HG03378 (cell line): ENCODE data around the gene OBSCN.

ENCODE experiments used
- ATAC-seq: cut with Tn5 transposase; IDR thresholded peaks from one replicate; pipeline ENCODE4 v1.9.1; 2021; ENCODE audit warnings: mild to moderate bottlenecking, moderate library complexity; ENCODE audit not compliant: unreplicated experiment

OBSCN gene

DNA sequence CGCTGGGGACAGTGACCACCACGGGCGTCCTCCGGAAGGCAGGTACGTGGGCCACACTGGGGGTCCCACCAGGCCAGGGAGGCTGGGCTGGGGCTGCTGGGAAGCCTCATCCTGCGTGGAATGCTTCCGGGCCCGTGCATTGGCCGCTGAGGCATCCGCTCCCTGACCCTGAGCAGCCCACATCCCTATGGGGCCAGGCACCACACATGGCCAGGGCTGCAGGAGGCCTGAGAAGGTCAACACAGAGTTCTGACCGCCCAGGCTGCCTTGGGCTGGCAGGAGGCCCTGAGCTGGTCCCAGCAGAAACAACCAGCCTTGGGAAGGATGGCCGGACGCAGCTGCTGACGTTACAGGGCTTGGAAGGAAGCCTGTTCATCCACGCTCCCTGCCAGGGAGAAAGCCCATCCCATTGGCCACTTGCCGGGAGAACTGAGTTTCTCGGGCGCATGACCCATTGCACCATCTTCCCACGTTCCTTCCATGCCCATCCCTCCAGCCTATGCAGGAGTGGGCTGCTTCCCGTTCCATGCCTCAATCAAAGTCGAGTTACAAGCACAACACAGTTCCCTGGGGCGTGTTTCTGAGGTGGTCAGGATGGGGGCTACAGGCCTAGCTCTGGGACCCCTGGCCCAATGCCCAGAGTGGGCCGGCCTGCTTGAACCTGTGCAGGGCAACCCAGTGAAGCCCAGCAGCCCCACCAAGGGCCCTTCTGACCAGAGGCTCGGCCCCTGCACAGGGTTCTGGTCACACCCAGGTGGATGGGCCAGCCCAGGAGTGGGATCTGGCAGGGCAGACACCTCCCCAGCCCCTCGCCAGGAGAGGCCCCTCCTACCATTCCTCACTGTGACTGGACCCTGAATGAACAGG is 167.1 kb downstream of the OBSCN start:
- no peak for ATAC-seq

DNA sequence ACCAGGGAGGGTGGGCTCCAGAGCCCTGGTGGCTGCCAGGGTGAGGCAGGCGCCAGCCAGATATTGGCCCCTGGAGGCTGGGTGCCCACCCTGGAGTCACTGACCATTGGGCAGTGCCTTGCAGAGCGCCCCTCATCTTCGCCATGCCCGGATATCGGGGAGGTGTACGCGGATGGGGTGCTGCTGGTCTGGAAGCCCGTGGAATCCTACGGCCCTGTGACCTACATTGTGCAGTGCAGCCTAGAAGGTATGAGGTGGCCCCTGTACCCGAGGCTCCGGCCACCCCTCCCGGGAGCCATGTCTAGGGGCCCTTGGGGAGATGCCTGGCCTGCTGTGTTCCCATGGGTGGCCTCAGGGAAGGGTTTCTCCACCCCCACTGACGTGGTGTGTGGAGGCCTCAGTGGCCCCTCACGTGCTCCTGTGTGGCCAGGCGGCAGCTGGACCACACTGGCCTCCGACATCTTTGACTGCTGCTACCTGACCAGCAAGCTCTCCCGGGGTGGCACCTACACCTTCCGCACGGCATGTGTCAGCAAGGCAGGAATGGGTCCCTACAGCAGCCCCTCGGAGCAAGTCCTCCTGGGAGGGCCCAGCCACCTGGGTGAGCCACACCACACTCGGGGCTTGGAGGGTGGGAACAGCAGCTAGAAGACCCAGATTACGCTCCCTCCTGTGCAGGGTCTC is 167.9 kb downstream of the OBSCN start:
- ATAC-seq, result no peak

- ATAC-seq, result no peak
These were observed 168.4 kb downstream of the OBSCN start for GRCh38 chr1:228376262-228376628.

- no peak for ATAC-seq
These were observed 169.1 kb downstream of the OBSCN start for GRCh38 chr1:228376651-228377631.

GRCh38 chr1:228377664-228378089 is 169.8 kb downstream of the OBSCN start:
- ATAC-seq, result no peak

- ATAC-seq, result no peak
These were observed 170.4 kb downstream of the OBSCN start for GRCh38 chr1:228378090-228378872.

GRCh38 chr1:228378873-228379460 is 171.1 kb downstream of the OBSCN start:
- ATAC-seq, result no peak

- no peak for ATAC-seq
These were observed 171.8 kb downstream of the OBSCN start for GRCh38 chr1:228379666-228380065.

DNA sequence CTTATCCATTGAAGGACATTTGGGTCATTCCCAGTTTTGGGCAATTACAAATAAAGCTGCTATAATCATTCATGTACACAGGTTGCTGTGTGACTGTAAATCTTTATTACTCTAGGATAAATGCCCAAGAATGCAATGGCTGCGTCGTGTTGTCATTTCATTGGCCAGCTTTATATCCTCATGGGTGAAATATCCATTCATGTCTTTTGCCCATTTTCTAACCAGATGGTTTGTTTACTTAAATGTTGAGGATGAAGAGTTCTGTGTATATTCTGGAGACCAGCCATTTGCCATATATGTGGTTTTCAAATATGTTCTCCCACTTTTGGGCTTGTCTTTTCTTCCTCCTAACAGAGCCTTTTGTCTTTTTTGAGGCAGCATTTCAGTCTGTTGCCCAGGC is 173.5 kb downstream of the OBSCN start:
- ATAC-seq, result no peak

DNA sequence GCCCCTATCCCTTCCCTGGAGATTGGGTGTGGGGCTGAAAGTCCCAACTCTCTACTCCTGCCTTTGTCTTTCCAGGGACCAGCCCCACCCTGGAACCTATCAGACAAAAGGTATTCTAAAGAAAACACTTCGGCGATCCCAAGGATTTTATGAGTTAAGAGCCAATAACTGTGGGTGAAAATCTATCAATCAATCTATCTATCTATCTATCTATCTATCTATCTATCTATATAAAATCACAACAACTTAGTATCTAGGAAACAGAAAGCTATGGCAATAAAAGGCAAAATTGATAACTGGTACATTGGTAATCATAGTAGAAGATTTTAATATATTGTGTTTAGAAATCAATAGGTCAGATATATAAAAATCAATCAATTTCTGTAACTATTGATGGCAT is 175.9 kb downstream of the OBSCN start:
- ATAC-seq, result no peak

DNA sequence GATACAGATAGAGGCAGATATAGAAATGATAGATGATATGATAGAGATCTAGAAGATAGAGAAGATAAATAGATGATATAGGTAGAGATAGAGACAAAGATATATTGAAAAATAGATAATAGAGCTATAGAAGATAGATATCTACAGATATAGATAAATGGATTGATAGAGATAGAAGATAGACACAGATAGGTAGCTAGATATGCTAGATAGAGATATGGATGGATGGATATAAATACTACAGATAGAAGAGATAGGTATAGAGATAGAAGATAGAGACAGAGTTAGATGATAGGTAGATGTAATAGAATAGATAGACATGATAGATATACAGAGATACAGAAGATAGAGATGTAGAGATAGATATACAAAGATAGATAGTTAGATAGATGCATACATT is 177.4 kb downstream of the OBSCN start:
- no peak for ATAC-seq

DNA sequence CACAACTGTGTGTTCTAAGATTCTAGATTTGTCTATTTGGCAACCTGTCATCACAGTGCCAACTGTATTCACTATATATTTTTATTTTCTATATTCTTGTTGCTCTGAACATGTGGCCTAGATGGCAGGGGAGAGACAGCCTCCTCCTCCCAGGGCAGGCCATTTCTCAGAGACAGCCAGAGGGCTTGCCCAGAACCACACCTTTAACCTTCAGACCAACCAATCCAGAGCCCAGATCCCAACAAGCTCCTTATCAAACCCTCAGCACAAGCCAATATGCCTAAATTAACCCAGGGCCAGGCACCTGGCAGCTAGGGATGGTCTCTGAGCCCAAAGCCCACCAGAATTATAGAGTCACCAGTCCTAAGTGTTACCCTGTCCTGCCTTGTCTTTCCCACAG is 179.5 kb downstream of the OBSCN start:
- no peak for ATAC-seq

DNA sequence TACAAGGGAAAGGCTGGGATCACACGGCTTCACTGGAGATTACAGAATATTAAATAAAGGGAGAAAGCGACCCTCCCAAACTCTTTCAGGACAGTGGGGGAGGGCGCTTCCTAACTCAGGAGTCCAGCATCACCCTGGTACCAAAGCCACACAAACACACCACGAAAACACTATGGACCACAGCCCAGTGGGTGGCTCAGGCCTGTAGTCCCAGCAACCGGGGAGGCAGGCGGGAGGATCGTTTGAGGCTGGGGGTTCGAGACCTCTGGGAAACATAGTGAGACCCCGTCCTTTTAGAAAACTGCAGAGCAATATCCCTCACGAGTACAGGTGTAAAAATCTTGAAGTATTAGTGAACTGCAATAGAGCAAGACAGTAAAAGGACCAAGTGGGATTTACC is 182.8 kb downstream of the OBSCN start:
- no peak for ATAC-seq

GRCh38 chr1:228391411-228392020 is 183.7 kb downstream of the OBSCN start:
- no peak for ATAC-seq

DNA sequence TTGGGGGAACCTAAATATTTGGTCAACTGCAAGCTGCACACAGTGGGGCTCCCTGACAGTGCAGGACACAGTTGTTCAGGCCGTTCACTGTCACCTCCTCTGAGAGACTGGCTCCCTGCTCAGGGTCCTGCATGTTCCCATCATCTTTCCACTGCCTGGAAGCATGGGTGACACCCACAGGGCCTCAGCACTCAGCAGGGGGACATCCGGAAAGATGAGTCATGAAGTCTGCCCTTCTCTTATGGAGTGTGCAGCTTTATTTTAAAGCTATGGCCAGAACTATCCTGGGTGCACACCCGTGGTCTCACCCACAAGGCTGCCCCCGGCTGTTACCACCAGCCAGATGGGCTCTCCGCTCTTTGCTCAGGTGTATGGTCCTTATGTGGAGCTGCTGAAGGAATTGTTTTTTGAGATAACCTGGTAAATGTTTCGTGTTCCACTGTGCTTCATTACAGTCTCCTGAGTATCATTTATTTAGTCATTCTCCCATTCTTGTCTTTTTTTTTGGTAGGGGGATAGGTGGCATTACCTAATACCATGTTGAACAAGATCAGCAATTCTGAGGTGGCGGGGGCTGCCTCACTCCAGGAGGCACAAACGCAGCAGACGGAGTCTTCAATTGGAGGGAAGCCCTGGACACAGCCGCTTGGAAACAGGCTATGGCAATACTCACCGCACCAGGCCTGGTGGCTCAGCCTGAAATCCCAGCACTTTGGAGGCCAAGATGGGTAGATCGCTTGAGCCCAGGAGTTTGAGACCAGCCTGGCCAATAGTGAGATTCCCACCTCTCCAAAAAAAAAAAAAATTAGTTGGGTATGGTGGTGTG is 184.5 kb downstream of the OBSCN start:
- no peak for ATAC-seq

GRCh38 chr1:228393268-228393701 is 185.4 kb downstream of the OBSCN start:
- no peak for ATAC-seq

DNA sequence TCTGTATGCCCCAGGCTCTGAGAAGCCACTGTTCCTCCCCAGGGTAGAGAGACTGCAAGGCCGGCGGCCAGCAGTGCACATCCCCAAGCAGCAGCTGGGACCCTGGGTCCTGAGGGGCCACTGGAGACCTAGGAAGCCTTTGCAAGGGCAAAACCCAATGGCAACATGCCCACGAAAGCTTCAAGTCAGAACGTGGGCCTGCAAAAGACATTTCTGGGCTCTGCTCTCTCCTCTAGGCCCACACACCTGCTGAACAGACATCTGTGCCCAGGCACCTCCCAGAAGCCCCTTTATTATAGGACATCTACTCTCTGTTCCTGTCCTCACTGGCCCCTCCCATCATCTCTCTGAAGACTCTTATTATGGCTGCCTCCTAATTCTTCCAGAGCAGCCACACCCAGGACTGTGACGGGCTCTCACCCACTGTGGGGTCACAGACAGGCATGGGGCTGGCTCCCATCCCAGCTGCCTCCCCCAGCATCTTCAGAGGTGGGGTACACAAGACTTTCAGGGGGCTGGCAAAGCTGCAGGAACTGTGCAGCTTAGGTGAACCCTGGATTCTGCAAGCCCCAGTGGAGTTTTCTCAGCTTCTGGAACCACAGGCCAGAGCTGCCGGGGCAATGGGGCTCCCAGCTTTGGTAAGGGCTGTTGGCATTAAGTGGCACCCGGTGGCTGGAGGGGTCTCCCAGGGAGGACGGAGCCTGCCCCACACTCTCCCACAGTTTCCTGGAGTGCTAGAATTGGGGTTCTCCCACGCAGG is 186.1 kb downstream of the OBSCN start:
- ATAC-seq, result no peak
